GM19240 (cell line): ENCODE measurements around the gene AP1AR.

Experiments used
- DNase-seq: peaks from one replicate; pipeline ENCODE4 v3.0.0; 2011; ENCODE audit warnings: low spot score; ENCODE audit not compliant: insufficient read length

The AP1AR gene

DNA sequence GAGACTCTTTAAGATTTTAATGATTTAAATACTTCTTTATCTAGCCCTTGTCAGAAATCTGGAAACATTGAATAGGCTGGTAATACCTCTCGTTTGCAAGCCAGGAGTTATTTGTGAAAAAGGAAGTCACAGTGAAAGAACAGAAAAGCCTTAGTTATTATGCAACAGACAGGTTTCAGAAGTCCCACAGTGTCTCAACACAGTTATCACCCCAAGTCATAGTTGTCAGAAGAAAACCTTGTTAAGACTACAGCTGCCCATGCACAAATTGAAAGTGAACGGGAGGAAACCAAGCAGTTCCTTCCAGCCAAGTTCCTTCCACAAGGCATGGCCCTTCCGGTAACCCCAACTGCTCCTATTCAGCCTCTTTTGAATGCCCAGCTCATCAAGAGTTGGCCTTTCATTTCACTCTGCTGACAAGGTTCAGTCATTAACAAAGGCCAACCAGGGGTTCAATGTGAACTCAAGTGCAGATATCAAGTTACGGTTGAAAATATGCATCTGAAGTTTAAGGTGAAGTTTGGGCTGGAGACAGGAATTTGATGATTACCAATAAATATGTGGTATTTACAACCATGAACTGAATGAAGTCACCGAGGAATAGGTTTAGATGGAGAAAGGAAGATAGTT lies 81.1 kb downstream of the AP1AR start:
- peak; percentile 35 for DNase-seq

DNA sequence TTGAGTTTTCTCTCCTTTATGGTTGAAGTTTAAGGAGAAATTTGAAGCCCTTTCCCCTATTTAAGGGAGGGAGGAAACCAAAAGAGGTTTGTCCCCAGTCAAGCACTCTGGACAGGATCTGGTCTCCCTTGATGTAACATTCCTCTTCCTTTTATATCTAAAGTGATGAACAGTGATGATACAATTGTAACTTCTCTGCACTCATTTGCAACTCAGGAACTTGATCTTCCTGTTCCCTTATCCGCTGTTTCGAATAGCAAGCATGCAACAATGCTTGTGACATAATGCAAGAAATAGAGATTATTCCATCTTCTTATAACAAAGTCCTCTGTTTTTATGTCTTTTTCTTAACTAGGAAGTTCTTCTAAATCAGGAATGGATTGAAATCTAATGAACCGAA lies 83.9 kb downstream of the AP1AR start:
- DNase-seq = no peak

DNA sequence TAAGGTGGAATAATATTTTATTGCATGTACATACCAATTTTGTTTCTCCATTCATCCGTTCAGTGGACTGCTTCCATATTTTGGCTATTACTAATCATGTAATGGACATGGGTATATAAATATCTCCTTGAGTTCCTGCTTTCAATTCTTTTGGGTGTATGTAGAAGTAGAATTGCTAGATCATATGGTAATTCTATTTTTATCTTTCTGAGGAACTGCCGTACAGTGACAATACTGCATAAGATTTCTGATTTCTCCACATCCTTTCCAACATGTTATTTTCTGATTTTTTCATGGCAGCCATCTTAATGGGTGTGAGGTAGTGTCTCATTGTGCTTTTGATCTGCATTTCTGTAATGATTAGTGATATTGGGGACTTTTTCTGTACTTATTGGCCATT lies 84.8 kb downstream of the AP1AR start:
- no peak for DNase-seq

DNA sequence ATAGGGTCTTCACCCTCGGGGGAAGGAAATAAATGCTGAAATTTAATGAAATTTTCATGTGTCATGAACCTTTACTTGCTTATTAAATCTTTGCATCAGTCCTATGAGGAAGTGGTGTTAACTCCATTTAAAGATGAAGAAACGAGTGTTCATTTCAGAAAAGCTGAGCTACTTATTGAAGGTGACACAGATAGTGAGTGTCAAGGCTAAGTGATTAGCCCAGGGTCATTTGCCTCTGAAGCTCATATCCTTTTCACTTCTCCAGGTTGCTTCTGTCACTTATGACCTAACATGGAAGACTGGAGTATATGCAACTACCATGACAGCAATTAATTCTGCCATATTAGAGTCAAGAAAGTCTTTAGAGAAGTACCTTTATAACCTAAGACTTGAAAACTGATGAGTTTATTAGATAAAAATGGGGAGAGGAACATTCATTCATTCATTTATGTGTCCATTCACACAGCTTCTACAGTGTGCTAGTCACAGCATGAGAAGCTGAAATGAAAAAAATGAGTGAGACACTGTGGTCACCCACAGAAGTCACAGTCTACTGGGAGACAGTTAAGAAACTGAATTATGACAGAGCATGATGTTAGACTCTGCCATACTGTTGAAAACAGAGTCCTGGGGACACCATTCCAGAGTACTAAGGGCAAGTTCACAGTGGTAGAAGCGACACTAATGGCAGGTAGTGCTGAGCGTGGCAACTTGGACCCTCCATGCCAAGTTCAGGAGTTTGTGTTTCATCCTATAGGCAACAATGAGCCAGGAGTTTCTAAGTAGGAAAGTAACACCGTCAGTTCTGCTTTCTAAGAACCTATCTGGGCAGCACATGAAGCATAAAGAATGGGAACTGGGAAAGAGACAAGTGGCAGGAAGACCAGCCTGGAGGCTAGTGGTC lies 86.9 kb downstream of the AP1AR start:
- DNase-seq = no peak
